HUES48 (cell line): ENCODE data around the gene KCNJ18.
"Not testable (repeated sequence)": the region's sequence is repeated elsewhere in the genome, so short reads cannot be mapped to it uniquely, and the experiment has no call there.

ENCODE experiments used
- H3K27ac ChIP-seq: one replicate; pipeline ENCODE4 v1.7.0; 2013; ENCODE audit warnings: low read depth, low read length, inconsistent platforms
- H3K27me3 ChIP-seq: 2 replicates; pipeline ENCODE4 v1.6.1; 2013; ENCODE audit warnings: mild to moderate bottlenecking, low read length; ENCODE audit not compliant: control insufficient read depth, insufficient read depth
- H3K36me3 ChIP-seq: 2 replicates; pipeline ENCODE4 v1.6.1; 2013; ENCODE audit warnings: low read length; ENCODE audit not compliant: control insufficient read depth, insufficient read depth
- H3K4me1 ChIP-seq: 2 replicates; pipeline ENCODE4 v1.6.1; 2013; ENCODE audit warnings: mild to moderate bottlenecking, low read length; ENCODE audit not compliant: control insufficient read depth, insufficient read depth
- H3K4me3 ChIP-seq: 2 replicates; pipeline ENCODE4 v1.5.1; 2013; ENCODE audit warnings: mild to moderate bottlenecking, low read depth, low read length
- H3K9ac ChIP-seq: 2 replicates; pipeline ENCODE4 v1.6.1; 2013; ENCODE audit warnings: mild to moderate bottlenecking, low read depth, low read length, moderate library complexity
- H3K9me3 ChIP-seq: 2 replicates; pipeline ENCODE4 v1.6.1; 2013; ENCODE audit warnings: low read length; ENCODE audit not compliant: control insufficient read depth, insufficient read depth

The KCNJ18 gene

GRCh38 chr17:21740836-21741235 lies 48.5 kb downstream of the KCNJ18 start:
- H3K27me3 ChIP-seq, H3K4me3 ChIP-seq, H3K9ac ChIP-seq, H3K27ac ChIP-seq, H3K4me1 ChIP-seq, H3K36me3 ChIP-seq: not testable (repeated sequence)
- H3K9me3 ChIP-seq, result peaks cover 17% of the 10 kb centered on the region; the same call in 1 of the 2 replicates

- H3K9me3 ChIP-seq, result peaks cover 22% of the 10 kb centered on the region
- not testable (repeated sequence) for H3K9ac ChIP-seq, H3K27ac ChIP-seq, H3K36me3 ChIP-seq, H3K27me3 ChIP-seq, H3K4me3 ChIP-seq, H3K4me1 ChIP-seq
Observed at GRCh38 chr17:21741520-21741919, 49.2 kb downstream of the KCNJ18 start.

GRCh38 chr17:21742326-21742725 lies 50.0 kb downstream of the KCNJ18 start:
- Histone ChIP-seq H3K9ac (no peak overlapping the region), H3K36me3 (no peaks in the 10 kb centered on the region), H3K9me3 (peaks cover 29% of the 10 kb centered on the region), H3K4me1 (no peaks in the 10 kb centered on the region), H3K4me3 (no peak overlapping the region), H3K27me3 (no peaks in the 10 kb centered on the region), H3K27ac (no peak overlapping the region)

- H3K4me1 ChIP-seq, H3K9ac ChIP-seq, H3K4me3 ChIP-seq, H3K27ac ChIP-seq, H3K27me3 ChIP-seq, H3K36me3 ChIP-seq: not testable (repeated sequence)
- peaks cover 29% of the 10 kb centered on the region for H3K9me3 ChIP-seq
Observed at GRCh38 chr17:21744151-21744550, 51.8 kb downstream of the KCNJ18 start.

GRCh38 chr17:21744621-21745020 lies 52.3 kb downstream of the KCNJ18 start:
- H3K27ac ChIP-seq, H3K27me3 ChIP-seq, H3K36me3 ChIP-seq, H3K9ac ChIP-seq, H3K4me3 ChIP-seq, H3K4me1 ChIP-seq: not testable (repeated sequence)
- H3K9me3 ChIP-seq, result peaks cover 33% of the 10 kb centered on the region

- H3K27ac ChIP-seq, H3K36me3 ChIP-seq, H3K27me3 ChIP-seq, H3K4me3 ChIP-seq, H3K4me1 ChIP-seq, H3K9ac ChIP-seq: not testable (repeated sequence)
- H3K9me3 ChIP-seq, result peaks cover 41% of the 10 kb centered on the region
Observed at GRCh38 chr17:21745385-21746054, 53.2 kb downstream of the KCNJ18 start.

- H3K4me3 ChIP-seq, H3K9ac ChIP-seq, H3K4me1 ChIP-seq, H3K27ac ChIP-seq, H3K36me3 ChIP-seq, H3K27me3 ChIP-seq: not testable (repeated sequence)
- H3K9me3 ChIP-seq, result peaks cover 49% of the 10 kb centered on the region
Observed at GRCh38 chr17:21746415-21746814, 54.1 kb downstream of the KCNJ18 start.

- H3K36me3 ChIP-seq, H3K4me3 ChIP-seq, H3K9ac ChIP-seq, H3K27me3 ChIP-seq, H3K27ac ChIP-seq, H3K4me1 ChIP-seq: not testable (repeated sequence)
- peaks cover 53% of the 10 kb centered on the region for H3K9me3 ChIP-seq
Observed at GRCh38 chr17:21747195-21747915, 55.0 kb downstream of the KCNJ18 start.

- H3K36me3 ChIP-seq, result not testable (repeated sequence)
Observed at GRCh38 chr17:21748686-21749085, 56.4 kb downstream of the KCNJ18 start.

GRCh38 chr17:21749696-21750531 lies 57.6 kb downstream of the KCNJ18 start:
- H3K9ac ChIP-seq, H3K4me3 ChIP-seq, H3K27ac ChIP-seq, H3K4me1 ChIP-seq, H3K27me3 ChIP-seq, H3K36me3 ChIP-seq: not testable (repeated sequence)
- peaks cover 59% of the 10 kb centered on the region for H3K9me3 ChIP-seq

More at GRCh38 chr17:21748686-21749085, 56.4 kb downstream of the KCNJ18 start:
- not testable (repeated sequence) for H3K27me3 ChIP-seq, H3K27ac ChIP-seq, H3K4me1 ChIP-seq, H3K4me3 ChIP-seq, H3K9ac ChIP-seq
- peaks cover 57% of the 10 kb centered on the region for H3K9me3 ChIP-seq

GRCh38 chr17:21751111-21751510 lies 58.8 kb downstream of the KCNJ18 start:
- not testable (repeated sequence) for H3K27ac ChIP-seq, H3K9ac ChIP-seq, H3K4me1 ChIP-seq, H3K4me3 ChIP-seq, H3K27me3 ChIP-seq, H3K36me3 ChIP-seq
- H3K9me3 ChIP-seq, result peaks cover 56% of the 10 kb centered on the region
